HG03575 (cell line): ENCODE measurements around the gene SFN.

Experiments
- ATAC-seq: cut with Tn5 transposase; IDR thresholded peaks from one replicate; pipeline ENCODE4 v1.9.1; 2021; ENCODE audit not compliant: unreplicated experiment, insufficient number of reproducible peaks, low FRiP score; ENCODE audit errors: extremely low read depth

The SFN gene

GRCh38 chr1:26900815-26901511 is 38.0 kb downstream of the SFN start:
- no peak for ATAC-seq

- ATAC-seq, result no peak
Observed at GRCh38 chr1:26907071-26907917, 44.3 kb downstream of the SFN start.

- no peak for ATAC-seq
Observed at GRCh38 chr1:26909951-26910342, 47.0 kb downstream of the SFN start.

GRCh38 chr1:26910343-26911160 is 47.6 kb downstream of the SFN start:
- no peak for ATAC-seq

- no peak for ATAC-seq
Observed at GRCh38 chr1:26911399-26912146, 48.6 kb downstream of the SFN start.

- ATAC-seq, result no peak
Observed at GRCh38 chr1:26912147-26912490, 49.2 kb downstream of the SFN start.

- no peak for ATAC-seq
Observed at GRCh38 chr1:26913389-26913753, 50.4 kb downstream of the SFN start.
